HL-60/S4 treated with retinoic acid at 250 ng/mL for 4 days and 3 days (cell line): ENCODE data around the gene SYT7.

Experiments
- in situ Hi-C: fragments of 300-500 bp; cut with MboI; formaldehyde crosslinking; loops from 2 replicates; pipeline ENCODE4 v1.7.0; 2022; ENCODE audit warnings: low sequenced_read_pairs

Gene SYT7

DNA sequence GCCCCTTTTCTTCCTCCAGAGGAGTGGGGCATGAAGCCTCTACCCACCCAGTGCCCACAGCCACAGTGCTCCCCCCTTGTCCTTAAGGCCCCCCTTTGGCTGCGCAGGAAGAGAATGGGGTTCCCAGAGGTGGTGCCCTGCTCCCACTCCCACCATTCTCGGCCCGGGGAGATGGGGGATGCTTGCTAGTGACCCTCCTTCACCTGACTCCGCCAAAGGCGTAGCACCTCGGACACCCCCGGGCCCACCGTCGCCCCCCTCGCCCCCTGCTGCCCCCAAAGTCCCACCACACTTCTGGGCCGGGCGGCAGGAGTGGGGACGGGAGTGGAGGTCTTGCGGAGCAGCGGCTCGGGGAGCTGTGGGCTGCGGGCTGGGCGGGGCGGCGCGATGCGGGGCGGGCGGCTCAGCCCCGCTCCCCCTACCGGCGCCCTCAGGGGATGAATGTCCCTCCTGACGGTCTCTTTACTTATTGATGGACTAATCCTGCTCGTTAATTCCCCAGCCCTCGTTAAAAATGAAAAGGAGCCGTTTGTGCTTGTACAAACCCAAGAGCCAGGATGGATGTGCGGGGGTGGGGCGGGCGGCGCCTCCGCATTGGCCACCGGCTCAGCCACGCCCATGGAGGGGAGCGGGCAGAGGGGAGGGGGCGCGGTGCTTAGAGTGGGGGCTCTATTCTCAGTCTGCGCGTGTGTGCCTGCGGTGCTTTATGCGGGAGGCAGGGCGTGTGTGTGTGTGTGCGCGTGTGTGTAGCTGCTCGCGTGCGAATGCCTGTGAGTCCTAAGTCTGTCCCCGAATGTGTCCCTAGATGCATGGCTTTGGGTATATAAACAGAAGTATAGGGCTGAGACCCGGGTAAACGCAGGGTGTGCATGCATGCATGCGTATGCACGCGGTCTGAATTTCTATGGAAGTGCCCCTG, 25.6 kb downstream of the SYT7 start:
- in situ Hi-C loops = no loop called here

DNA sequence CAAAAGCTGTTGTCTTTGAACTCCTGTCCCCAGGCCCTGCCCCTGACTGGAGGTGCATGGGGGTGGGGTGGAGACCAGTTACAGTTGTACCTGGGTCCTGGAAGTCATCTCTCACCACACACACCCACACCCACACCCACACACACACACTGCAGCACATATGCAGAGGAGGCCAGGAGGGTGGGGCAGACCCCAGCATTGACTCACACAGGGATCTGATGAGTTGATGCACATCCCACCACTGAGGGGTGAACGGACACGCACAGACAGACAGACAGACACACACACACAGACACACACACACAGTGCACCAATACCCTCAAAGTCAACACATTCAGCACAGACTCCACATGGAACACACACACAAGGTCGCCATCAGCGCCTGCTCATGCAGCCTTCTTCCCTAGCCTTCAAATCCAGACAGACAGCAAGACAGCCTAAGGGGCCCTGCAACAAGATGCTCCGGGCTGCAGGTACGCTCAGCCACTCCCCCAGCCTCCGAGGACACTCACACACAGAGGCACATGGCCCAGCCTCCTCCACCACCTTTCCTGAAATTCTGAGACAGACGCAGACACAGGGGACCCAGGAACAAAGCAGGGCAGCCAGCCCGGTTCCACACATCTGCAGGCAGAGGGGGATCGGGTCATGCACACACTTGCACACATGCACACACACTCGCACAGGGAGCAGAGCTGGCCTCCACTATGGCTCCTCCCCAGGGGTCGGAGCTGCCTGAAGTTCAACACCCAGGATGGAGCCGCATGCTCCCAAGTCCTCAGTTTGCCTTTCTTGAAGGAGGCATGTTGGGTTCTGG, 26.5 kb downstream of the SYT7 start:
- in situ Hi-C loops = no loop called here

DNA sequence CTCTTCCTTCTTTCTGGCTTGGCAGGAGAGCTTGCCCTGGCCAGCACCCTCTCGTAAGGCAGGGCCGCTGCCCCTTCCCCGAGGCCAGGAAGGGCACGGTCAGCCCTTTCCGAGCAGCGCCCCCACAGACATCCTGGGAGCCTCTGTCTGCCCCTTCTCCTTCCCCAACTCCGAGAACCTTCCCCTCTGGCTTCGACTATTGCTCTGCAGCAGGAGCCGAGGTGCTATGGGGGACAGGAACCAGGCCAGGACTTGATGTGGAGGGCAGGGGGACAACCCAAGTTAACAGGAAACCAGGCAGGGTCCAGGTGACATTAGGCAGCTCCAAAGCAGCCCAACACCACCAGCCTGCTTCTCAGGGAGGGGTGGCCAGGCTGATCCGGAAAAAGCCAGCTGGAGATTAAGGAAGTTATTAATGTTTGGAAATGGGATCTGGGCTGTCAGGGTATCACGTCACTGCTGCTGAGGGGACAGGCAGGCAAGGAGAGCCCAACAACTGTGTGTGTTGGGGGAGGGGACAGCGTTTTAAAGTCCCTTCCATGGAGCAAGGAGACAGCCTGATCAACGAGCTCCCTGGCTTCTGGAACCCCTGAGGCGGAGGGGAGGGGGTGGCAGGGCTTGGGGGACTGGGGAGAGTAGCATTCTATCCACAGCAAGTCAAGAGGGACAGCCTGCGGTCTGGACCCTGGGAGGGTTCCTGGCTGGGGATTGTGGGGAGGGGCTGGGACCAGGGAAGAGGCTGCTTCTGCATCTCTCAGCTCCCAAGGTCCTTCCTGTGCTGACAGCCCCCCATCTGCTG, 27.3 kb downstream of the SYT7 start:
- in situ Hi-C loops = no loop called here

DNA sequence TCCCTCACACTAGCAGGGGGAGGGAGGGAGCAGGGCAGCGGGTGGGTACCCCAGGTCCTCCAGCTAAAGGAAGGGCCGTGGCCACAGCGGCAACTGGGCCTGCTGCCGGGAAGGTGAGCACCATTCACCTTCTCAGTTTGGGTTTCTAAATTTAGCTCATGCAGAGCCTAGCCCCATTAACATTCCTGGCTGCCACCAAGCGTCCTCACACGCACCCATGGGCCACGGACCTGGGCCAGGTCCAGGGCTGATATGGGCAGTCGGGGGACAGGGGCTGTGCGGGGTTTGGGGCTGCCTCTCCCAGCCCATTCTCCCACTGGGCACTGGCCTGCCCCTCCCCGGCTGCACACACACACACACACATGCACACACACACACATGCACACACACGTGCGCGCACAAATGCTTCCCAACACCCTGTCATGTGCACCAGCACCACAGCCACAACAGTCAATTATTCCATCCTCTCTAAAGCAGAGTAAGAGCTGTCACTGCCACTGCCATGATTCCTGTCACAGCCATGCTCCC, 28.7 kb downstream of the SYT7 start:
- in situ Hi-C loops = no loop called here

DNA sequence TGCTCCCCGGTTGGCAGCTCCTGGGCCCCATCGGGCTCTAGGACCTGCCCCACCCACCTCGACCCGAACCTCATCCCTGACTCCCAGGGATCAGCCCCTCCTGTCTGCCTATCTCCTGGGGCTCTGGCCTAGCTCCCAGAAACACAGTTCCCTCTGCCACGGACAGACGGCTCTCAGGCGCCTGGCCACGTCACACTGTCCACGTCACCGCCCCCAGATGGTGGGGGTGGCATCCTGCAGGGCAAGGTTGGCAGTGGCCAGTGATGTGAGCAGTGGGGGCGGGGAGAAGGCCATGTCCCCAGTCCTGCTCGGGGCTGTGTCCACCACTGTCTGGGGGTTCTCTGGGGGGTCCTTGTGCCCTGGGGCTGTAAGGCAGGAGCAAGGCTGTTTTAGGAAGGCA, 29.2 kb downstream of the SYT7 start:
- in situ Hi-C loops = no loop called here

DNA sequence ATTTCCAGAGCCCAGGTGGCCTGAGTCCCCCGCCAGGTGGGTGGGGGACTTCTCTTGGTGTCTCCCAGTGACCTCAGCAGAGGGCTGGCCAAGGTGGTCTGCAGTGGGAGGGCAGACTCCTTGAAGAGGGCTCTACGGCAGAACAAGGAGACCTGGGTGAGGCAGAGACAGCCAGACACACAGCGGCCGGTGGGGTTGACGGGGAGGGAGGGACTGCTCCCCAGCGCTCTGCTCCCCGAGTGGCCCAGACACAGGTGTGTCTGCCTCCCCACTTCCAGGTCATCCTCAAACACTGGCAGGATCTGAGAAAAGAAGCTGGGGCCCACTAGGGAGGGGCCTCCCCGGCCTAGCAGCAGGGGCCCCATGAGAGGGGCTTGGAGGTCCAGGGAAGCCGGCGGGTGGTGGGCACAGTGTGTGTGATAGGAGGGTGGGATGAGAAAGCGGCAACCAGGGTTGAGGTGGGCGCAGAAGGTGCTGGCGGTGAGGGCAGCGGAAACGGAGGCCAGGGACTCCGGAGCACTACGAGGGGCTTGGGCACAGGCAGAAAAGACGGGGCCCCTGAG, 30.1 kb downstream of the SYT7 start:
- in situ Hi-C loops = no loop called here

DNA sequence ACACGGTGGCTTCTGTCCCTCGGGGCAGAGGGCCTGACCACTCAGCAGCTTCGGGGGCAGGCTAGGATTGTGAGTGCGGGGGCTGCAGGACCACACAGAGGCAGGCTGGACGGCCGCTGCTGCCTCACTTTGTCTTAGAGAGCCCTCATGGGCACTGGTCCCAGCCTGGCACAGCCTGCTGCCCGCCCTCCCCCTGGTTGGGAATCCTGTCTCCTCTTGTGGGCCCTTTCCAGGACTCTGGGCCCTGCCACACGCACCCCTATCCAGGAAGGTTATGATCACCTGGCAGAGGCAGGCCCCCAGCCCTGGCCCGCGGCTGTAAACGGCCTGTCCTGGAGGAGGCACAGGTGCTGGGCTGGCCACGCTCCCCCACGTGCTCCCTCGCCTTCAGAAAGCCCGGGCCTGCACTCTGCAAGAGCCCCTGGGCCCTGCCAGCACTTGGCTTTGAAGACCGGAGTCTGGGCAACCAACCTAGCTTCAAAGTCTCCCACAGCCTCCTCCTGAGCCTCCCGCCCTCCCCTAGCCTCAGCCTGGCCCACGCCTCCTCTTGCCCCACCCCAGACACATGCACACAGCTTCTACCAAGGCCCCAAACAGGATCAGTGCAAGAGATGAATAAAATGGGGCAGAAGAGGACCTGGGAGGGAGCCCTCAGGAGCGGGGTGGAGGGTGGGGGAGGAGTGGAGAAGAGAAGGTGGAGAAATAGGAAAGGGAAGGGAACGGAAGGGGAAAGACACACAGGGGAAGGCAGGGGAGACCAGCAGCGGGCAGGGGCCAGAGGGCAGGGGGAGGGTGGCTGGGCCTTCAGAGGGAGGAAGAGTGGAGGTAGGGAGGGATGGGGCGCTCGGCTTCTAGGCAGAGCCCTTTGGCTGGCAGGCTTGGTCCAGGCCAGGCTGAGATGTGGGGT, 31.0 kb downstream of the SYT7 start:
- in situ Hi-C loops = no loop called here

DNA sequence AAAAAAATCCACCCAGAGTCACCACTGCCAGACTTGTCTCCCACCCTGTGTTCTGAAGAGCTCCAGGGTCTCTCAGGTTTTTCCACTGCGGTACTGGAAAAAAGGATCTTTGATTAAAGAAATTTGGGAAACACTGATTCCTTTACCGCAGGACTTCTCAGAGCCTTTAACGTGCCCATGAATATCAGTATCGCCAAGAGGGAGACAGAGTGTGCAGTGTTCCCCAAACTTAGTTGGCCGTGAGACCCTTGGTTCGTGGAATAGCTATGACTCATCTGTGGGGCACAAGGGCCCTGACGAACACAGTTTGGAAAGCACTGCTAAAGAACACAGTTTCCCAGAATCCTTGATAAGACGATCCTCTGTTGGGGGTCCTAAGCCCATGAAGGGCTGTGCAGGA, 31.7 kb downstream of the SYT7 start:
- in situ Hi-C loops = no loop called here

DNA sequence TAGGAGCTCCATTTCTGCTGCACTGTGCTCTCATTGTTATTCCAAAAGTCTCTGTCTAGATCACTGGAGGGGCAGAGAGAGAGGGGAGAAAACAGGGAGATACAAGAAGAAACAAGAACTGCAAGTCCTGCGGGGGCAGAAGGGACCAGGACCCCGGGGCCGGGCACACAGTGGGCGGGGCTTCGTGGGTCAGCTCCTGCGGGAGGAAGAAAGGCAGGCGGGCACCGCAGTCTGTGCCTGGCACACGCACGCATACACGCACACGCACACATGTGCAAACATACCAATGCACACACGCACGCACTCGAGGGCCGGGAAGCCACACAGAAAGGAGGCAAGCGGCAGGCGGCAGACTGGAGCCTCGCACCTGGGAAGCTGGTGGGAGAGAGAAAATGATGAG, 33.6 kb downstream of the SYT7 start:
- in situ Hi-C loops = no loop called here

DNA sequence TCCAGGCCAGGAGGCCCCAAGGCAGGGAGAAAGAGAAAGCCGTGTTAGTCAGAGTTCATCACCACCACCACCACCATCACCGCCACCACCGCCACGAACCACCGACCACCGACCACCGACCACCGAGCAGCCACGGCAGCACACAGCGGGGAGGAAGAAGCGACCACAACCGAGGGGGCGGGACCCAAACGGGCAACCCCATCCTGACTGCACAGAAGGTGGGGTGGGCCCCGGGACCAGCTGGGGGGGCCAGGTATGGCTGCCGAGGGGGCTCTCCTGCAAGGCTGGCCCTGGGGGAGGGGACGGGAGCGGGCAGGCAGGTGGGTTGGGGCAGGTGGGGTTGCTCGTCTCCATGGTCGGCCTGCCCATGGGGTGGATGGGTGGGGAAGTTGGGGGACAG, 34.2 kb downstream of the SYT7 start:
- in situ Hi-C loops = no loop called here

DNA sequence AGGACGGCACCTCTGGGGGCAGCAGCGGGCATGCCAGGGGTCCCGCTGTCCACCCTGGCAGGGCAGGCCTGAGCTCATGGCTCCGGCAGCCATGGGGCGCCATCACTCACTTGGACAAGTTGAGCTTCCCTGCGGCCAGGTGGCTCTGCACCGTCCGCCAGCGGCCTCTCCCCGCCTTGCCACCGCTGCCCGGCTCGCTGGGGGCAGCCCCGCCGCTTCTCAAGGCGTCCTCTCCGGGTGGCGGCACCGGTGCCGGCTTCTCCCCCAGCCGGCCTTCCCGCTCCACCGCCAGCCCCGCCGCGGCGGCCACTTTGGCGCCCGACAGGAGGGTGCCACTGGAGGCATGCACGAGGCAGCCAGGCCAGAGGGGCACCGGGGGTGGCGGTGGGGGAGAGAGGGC, 35.0 kb downstream of the SYT7 start:
- in situ Hi-C loops = no loop called here

DNA sequence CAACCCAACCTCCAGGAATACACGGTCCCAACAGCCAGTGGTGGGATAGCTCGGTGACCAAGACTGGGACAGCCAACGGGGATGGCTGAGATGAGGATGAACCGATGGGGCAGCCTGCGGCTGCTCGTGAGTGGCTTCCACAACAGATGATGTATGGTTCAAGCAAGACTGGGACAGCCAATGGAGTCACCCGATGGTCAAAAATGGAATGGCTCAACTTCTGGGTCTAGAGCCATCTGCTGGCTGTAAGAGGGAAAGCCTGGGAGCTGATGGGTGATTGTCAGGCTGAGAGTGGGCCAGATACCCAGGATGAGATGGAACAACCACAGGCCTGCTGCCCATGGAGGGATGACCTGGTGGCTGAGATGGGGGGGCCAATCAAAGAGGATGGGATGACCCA, 35.5 kb downstream of the SYT7 start:
- in situ Hi-C loops = no loop called here

DNA sequence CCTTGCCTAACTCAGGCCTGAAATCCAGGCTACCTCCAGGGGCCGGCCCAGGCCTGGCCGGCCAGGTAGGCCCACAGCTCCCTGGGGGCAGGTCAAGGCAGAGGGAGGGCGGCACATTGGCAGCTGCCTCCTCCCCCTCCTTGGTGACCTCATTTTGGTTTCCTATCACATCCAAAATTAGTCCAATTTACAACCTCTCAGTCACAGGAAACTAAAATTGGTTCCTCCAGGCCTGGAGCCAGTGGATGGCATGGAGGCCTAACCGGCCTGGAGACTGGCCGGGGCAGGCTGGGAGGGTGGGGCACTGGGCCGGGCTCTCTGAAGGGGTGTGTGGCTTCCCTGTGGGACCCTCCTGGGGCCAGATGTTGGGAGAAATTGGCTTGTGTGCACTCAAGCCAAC, 36.4 kb downstream of the SYT7 start:
- in situ Hi-C loops = no loop called here

DNA sequence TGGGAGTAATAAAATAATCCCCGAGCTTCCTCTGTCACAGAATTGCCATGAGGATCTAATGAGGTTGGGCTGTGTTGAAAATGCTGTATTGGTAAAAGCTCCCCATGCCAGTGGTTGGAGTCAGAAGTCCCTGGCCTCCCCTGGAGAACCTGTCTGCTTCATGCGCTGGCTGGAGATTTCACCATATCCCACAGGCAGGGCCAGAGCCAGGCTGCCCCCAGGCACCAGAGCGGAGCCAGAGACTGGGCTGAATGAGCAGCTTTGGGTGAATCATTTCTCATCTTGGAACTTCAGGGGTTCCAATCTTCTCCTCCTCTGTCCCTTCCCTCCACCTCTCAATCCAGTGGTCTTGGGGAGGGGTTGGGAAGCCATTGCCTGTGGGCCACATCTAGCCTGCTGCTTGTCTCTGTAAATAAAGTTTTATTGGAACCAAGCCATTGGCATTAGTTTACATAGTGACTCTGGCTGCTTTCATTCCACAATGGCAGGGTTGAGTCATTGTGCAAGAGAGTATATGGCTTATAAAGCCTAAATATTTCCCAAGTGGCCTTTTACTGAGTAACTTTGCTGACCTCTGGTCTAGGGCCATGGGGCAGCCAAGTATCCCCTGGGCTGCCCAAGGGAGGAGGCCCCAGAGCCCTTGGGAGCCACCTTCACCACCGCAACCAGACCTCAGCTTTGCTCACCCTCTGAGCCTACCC, 37.1 kb downstream of the SYT7 start:
- in situ Hi-C loops = no loop called here

DNA sequence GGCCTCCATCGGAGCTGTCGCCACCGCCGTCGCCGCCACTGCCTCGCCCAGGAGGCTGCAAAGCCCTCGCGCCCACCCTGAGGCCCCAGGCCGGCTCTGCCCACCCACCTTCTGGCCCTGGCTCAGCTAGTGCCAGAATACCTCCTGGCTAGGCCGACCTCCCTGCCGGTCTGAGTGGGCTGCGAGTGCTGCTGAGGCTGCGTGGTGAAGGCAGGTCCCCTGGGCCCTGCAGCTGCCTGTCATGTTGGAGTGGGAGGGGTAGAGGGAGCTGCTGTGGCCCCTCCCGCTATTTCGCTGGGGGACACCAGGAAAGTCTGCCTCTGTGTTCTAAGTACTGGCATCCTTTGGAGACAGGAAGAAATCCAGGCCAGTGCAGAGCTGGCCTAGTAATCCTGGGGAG, 38.2 kb downstream of the SYT7 start:
- in situ Hi-C loops = no loop called here

DNA sequence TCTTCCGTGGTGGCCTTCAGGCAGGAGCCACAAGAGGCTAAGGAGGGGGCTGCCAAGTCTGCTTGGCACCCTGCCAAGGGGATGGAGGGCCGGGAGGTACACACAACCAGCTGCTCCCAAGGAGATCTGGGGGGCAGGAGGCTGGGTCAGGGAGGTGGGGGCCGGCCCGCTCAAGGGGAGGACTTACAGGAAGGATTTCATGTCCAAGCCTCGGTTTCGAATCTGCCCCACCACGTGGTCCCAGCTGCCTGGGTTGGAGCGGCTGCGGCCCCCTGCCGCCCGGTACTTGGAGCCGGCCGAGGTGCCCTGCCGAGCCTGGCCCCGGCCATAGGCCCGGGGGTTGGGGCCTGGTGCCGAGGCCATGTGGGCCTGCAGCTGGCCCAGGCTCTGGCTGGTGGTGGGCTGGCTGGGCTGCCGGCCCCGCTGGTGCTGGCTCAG, 38.8 kb downstream of the SYT7 start:
- in situ Hi-C loops = no loop called here

DNA sequence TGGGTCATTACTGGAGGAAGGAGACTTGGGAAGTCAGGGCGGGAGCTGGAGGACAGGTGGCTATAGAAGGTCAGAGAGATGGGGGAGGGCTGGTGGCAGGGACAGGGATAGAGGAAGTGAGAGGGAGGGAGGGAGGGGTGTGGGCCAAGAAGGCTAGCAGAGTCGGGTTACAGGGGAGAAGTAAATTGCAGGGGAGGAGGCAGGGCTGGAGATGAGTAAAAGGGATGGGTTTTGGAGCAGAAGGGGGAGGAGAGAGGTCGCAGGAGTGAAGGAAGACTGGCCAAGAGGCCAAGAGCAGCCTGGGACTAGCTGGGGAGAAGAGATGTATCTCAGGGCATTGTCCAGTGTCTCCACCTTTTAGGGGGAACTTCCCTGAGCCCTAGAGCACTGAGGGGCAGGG, 39.3 kb downstream of the SYT7 start:
- in situ Hi-C loops = no loop called here

DNA sequence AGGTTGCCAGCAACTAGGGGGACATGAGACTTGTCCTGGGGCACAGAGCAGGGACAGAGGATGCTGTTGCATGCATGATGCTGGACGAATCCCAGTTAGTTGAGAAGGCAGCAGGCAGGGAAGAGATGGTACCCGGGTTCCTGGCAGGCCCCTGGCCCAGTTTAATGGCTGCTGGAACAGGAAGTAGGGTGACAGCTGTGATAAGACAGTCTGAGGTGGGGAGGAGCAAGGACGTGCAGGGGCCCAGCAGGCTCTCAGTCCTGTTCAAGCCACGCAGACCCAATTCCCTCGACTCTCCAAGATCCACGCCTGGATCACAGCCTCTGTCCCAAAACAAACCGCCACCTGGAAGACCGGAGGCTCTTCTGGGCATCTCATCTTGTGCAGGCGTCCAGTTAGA, 40.3 kb downstream of the SYT7 start:
- in situ Hi-C loops = no loop called here

DNA sequence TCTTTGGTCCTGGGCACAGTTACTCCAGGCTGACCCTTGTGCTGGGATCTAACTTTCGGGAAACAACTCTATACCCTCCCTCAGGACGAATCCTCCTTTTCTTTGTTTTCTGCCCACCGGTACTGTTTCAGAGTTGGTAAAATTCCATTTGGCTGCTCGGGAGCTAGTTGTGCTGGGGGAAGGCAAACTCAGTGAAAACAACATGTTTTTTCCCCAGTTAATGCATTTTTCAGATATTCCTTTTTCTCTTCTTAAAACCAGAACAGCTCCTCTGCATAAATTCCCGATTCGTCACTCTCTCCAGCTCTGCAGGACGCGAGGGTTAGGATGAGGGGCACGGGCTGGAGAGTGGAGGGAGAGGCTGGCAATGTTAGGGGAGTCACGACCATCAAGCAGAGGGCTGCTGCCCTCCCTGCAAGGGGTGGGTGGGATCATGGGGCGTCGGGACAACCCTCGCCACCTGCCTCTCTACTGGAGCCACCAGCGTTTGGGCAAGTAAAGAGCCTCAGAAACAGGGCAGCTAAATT, 41.0 kb downstream of the SYT7 start:
- in situ Hi-C loops = no loop called here
